Measurements from ENCODE around the gene ABHD8. TPM values are rescaled to one million over a fixed set of nuclear protein-coding genes. Genes with fewer than 3 reads are reported as not detected.
A peak's percentile ranks its signal among the peaks of the same experiment; 100 is the strongest.

The ABHD8 gene
- polyA plus RNA-seq, 1 experiment, result 6.1 TPM

- Histone ChIP-seq H3K27me3 (ENCODE audit: control insufficient read depth, insufficient read depth, low read length) (no peaks in the 10 kb centered on the region), H3K4me3 (ENCODE audit: low read depth, low read length) (no peak overlapping the region), H3K9me3 (ENCODE audit: control insufficient read depth, insufficient read depth, low read length) (no peaks in the 10 kb centered on the region), H3K27ac (ENCODE audit: low read depth, low read length) (no peak overlapping the region)
- POLR2A ChIA-PET, result interaction anchor here (0.6 kb wide), 1 partner anchor 21 kb away, joined by 4 read pairs; no protein-coding TSS in a partner anchor
- no peak for TF ChIP-seq CTCF (IDR thresholded peaks at IDR 0.05; ENCODE audit: low read depth, low read length)
- no peak for DNase-seq (ENCODE audit: low read depth, low spot score)
- CTCF ChIA-PET, result interaction anchor here (0.8 kb wide), 1 partner anchor 80 kb away, joined by 3 read pairs; no protein-coding TSS in a partner anchor
Measured at GRCh38 chr19:17285415-17286135, 17.6 kb downstream of the ABHD8 start.

DNA sequence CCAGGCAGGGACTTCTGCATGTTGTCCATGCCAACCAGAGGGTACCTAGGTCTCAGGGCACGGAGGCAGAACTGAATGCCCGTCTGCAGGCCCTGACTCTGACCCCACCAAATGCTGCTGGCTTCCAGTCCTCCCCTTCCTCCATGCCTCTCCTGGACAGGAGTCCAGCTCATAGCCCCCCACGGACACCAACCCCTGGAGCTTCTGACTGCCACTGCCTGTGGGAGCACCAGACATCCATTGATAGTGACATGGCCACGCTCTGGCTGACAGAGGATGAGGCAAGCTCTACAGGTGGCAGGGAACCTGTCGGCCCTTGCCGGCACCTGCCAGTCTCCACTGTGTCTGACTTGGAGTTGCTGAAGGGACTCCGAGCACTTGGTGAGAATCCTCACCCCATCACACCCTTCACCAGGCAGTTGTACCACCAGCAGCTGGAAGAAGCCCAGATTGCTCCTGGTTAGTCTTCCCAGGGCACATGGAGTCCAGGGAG is 19.7 kb downstream of the ABHD8 start:
- no peak for DNase-seq (ENCODE audit: low read depth, low spot score)
- H3K27ac ChIP-seq (ENCODE audit: low read depth, low read length), result no peak overlapping the region
- no peak for TF ChIP-seq CTCF (IDR thresholded peaks at IDR 0.05; ENCODE audit: low read depth, low read length)
- H3K27me3 ChIP-seq (ENCODE audit: control insufficient read depth, insufficient read depth, low read length), result no peaks in the 10 kb centered on the region
- H3K9me3 ChIP-seq (ENCODE audit: control insufficient read depth, insufficient read depth, low read length), result no peaks in the 10 kb centered on the region
- H3K4me3 ChIP-seq (ENCODE audit: low read depth, low read length), result no peak overlapping the region
- ChIA-PET CTCF (interaction anchor here (1.0 to 2.1 kb wide), 5 partner anchors 9 to 218 kb away, joined by 4 to 7 read pairs (median 6); no protein-coding TSS in a partner anchor), POLR2A (interaction anchor here (0.6 kb wide), 1 partner anchor 184 kb away, joined by 3 read pairs; no protein-coding TSS in a partner anchor)

DNA sequence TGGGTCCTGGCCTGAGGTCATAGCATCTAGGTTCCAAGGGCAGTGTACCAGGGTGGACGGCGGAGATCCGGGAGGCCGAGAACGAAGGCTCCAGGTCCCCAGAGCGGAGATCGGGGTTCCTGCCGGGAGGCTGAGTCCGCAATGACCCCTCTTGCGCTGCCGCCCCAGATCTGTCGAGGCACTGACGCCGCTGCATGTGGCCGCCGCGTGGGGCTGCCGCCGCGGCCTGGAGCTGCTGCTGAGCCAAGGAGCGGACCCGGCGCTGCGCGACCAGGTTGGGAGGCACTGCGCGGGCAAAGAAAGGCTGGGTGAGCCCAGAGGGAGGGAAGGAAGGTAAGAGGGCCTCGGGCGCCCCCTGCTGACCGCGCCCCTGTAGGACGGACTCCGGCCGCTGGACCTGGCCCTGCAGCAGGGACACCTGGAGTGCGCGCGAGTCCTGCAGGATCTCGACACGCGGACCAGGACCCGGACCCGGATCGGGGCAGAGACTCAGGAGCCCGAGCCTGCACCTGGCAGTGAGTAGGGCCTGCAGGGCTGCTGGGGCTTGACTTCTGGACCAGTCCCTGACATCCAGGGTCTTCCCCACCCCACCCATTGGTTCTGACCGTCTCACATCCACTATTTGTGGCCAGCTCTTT is 20.6 kb downstream of the ABHD8 start:
- TF ChIP-seq CTCF (IDR thresholded peaks at IDR 0.05; ENCODE audit: low read depth, low read length), result peak; percentile 83
- peak overlapping the region; percentile 53 for H3K4me3 ChIP-seq (ENCODE audit: low read depth, low read length)
- no peaks in the 10 kb centered on the region for H3K9me3 ChIP-seq (ENCODE audit: control insufficient read depth, insufficient read depth, low read length)
- H3K27ac ChIP-seq (ENCODE audit: low read depth, low read length), result no peak overlapping the region
- no peak for DNase-seq (ENCODE audit: low read depth, low spot score)
- POLR2A ChIA-PET, result interaction anchor here (0.6 kb wide), 1 partner anchor 217 kb away, joined by 7 read pairs; no protein-coding TSS in a partner anchor
- CTCF ChIA-PET, result interaction anchor here (0.6 to 2.1 kb wide), 16 partner anchors 9 to 483 kb away, joined by 3 to 13 read pairs (median 4); partner anchors contain the start of genes BABAM1 and USHBP1
- no peaks in the 10 kb centered on the region for H3K27me3 ChIP-seq (ENCODE audit: control insufficient read depth, insufficient read depth, low read length)

DNA sequence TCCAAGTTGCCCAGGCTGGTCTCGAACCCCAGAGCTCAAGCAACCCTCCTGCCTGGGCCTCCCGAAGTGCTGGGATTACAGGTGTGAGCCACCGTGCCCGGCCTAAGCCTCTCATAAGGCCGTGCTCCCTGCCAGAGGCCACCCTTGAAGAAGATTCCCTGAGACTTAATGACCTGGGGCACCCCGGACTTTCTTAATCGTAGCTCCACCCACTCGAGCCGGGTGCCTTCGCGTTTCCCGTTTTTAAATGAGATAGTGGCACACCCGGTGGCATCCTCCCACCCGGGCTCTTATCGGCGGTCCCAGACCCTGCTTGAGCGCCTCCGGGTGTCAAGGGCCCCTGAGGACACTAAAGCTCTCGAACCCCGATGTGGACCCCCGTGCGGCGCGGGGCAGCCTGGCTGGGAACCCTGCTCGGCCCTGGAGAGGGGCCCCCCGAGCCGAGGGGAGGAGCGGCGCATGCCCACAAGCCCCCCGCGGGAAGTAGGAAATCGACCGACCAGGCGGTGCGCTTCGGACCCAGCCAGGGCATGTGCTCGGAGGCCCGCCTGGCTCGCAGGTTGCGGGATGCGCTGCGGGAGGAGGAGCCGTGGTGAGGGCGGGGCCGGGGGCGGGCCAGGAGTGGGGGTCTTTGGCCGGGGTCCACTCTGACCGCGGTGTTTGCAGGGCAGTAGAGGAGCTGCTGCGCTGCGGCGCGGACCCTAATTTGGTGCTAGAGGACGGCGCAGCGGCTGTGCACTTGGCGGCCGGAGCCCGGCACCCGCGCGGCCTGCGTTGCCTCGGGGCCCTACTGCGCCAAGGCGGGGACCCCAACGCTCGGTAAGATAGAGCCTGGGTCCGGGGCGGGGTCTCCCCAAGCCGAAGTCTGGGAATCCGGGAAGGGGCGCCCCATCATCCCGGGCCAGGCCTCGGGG is 21.6 kb downstream of the ABHD8 start, which contains the start of gene ANKLE1:
Gene ANKLE1, plus strand, starts transcription at position 511 of the 914 bp plus-strand sequence. Its CDS starts 20 bp downstream, at position 531.
- H3K27ac ChIP-seq (ENCODE audit: low read depth, low read length), result no peak within 1 kb of the TSS
- TF ChIP-seq CTCF (IDR thresholded peaks at IDR 0.05; ENCODE audit: low read depth, low read length), result no peak
- no peaks in the 10 kb centered on the region for H3K27me3 ChIP-seq (ENCODE audit: control insufficient read depth, insufficient read depth, low read length)
- H3K9me3 ChIP-seq (ENCODE audit: control insufficient read depth, insufficient read depth, low read length), result no peaks in the 10 kb centered on the region
- CTCF ChIA-PET, result interaction anchor here (0.6 to 2.1 kb wide), 16 partner anchors 8 to 484 kb away, joined by 3 to 13 read pairs (median 3); partner anchors contain the start of genes BABAM1 and USHBP1
- DNase-seq (ENCODE audit: low read depth, low spot score), result no peak
- POLR2A ChIA-PET, result no interaction called here
- peak within 1 kb of the TSS; percentile 53 for H3K4me3 ChIP-seq (ENCODE audit: low read depth, low read length)
